ACHN (cell line): ENCODE data around the gene FLNB.
"Not testable (repeated sequence)": the region's sequence is repeated elsewhere in the genome, so short reads cannot be mapped to it uniquely, and the experiment has no call there.

Experiments used
- DNase-seq: peaks from one replicate; pipeline ENCODE4 v3.0.0-alpha.2; 2015
- in situ Hi-C: cut with HindIII; loops from 2 replicates; pipeline ENCODE4 v1.10.0; 2017; ENCODE audit warnings: low sequenced_read_pairs, low pct_ligation_motif_present, low pct_unique_long_range_greater_than_20kb

The FLNB gene

DNA sequence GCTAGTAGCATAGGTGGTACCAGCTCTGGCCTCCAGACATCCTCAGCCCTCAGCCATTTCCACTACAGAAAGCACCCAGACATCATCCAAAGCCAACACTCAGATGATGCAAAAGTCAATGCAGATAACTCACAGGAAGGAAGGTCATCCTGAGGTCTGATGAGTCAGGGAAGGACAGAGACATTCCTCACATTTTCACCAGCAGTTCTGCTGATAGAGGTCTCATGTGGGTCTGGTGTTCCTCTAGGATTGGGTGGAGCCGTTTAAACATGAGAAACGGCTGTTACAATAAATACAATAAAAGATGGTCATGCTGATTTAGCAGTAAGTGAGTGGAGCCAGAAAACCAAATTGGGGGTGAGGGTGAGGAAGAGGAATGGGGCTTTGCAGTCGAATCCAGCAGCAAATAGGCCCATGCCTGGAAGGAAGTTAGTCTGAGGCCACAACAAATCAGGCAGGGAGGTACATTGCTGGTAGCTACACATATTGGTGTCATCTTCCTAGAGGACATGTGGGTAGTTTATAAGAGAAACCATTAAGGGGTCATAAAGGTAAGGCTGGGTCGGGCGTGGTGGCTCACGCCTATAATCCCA is 33.3 kb upstream of the FLNB start:
- in situ Hi-C loops, result no loop called here

DNA sequence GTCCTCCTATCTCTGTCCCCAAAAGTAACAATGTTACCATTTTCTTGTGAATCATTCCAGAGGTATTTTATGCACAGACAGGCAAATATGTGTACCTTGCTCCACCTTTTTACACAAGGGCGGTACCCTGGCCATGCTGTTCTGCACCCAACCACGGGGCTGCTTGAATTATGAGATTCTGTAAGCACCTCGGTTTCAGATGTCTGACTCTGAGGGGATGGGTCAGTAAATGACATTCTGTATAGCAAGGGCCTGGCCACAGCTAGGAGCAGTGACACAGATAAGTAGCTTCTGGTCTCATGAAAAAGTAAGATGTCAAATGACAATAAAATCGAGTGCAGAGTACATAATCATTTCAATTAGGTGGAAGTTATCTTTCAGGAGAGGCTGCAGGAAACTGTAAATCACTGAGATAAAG is 30.4 kb upstream of the FLNB start:
- in situ Hi-C loops, result no loop called here
- DNase-seq, result peak; percentile 28

More for the DNA sequence above, 33.3 kb upstream of the FLNB start:
- DNase-seq, result peak; percentile 95

DNA sequence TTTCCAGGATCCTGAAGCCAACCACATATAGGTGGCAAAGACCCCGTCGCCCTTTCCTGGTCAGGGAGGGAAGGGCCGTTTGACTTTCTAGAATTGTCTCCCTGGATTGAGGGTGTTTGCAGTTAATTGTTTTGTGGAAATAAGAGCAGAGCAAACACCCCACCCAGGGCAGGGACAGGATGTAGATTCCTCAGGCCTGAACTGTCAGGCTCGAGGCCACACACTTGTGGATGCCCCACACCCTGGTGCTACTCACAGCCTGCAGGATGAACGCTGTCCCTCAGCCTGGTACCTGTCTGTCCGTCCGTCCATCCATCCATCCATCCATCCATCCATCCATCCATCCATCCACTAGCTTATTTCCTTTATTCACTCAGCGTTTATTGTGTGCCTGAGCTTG is 29.9 kb upstream of the FLNB start:
- in situ Hi-C loops, result no loop called here
- DNase-seq, result no peak

DNA sequence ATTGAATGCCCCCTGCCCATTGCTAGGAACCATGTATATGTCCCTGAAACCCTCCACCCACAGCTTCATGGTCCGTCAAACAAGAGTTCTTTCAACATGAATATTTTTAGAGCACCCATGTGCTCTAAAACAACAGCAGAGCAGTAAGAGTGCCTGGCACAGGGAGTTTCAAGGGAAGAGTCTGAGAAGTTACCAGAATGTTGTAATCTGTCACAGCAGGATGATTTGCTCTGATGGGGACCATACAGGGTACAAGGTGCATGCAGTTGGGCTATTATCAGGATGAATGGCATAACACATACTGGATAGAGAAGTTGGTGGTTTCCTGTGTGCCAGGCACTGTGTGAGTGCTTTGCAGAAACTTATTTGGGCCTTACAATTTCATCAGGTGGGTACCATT is 27.8 kb upstream of the FLNB start:
- in situ Hi-C loops, result no loop called here
- DNase-seq, result no peak

GRCh38 chr3:57981483-57982087 is 26.6 kb upstream of the FLNB start:
- in situ Hi-C loops, result no loop called here
- DNase-seq, result no peak

- no peak for DNase-seq
- in situ Hi-C loops, result no loop called here
These were observed 25.5 kb upstream of the FLNB start for GRCh38 chr3:57982561-57983243.

GRCh38 chr3:57983734-57984518 is 24.3 kb upstream of the FLNB start:
- peak; percentile 81 for DNase-seq
- in situ Hi-C loops, result no loop called here

DNA sequence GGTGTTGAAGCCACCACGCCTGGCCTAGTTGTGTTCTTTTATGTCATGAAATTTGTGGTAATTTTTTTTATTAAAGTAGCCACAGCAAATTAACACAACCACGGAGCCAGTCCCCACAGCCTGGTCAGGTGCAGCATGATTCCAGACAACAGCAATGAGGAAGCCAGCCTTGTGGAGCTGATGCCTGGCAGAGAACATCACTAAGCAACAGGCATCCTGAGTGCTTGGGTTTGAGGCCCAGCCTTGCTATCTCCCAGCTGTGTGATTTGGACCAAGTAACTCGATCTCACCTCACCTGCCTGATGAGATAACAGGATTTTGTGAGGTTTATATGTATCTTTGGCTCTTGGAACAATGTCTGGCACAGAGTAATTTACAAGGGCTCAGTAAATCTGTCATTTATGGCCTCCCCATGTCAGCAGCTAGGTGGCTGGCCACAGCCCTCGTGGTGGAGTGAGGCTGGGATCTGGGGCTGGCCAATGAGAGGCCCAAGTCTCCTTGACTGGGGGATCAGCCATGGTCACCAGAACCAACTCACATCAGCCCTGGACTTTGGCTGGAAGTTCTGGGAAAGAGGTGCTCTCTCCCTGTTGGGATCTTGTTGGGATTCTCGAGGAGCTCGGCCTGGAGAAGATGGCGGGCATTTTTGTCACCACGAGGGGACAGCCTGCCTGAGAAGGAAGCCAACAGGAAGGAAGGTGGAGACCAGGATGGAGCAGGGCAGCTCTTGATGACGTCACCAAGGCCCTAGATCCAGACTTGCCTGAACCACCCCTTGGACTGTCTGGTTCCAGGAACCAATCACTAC is 22.8 kb upstream of the FLNB start:
- DNase-seq, result no peak
- in situ Hi-C loops, result no loop called here

- DNase-seq, result no peak
- in situ Hi-C loops, result no loop called here
These were observed 22.3 kb upstream of the FLNB start for GRCh38 chr3:57985984-57986246.

DNA sequence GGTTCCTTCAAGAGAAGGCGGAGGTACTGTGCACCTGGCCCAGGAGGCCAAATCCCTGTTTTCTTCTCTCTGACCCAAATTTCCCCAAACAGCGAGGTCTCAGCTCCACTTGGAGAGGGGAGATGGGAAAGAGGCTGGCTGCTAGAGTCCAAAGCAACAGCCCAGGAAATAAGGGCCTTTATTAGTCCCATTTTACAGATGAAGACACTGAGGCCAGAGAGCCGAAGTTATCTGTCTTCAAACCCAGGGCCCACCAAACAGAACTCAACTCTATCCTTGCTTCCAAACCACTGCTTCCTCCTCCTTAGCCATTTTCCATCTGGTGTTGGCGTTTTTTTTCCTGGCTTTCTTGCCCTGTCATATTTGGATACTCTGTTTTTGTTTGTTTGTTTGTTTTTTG is 22.0 kb upstream of the FLNB start:
- in situ Hi-C loops, result no loop called here
- no peak for DNase-seq

DNA sequence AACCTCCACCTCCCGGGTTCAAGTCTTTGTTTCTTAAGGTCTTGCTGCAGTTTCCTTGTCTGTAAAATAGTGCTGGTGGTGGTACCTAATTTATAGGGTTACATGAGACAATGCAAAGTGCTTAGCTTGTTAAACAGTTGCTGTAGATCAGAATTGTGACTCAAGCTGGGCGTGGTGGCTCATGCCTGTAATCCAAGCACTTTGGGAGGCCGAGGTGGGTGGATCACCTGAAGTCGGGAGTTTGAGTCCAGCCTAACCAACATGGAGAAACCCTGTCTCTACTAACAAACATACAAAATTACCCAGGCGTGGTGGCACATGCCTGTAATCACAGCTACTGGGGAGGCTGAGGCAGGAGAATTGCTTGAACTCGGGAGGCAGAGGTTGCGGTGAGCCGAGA is 19.0 kb upstream of the FLNB start:
- in situ Hi-C loops, DNase-seq: not testable (repeated sequence)

GRCh38 chr3:57989646-57990045 is 18.6 kb upstream of the FLNB start:
- in situ Hi-C loops, result no loop called here
- no peak for DNase-seq

- in situ Hi-C loops, result no loop called here
- DNase-seq, result no peak
These were observed 15.6 kb upstream of the FLNB start for GRCh38 chr3:57992452-57993213.

DNA sequence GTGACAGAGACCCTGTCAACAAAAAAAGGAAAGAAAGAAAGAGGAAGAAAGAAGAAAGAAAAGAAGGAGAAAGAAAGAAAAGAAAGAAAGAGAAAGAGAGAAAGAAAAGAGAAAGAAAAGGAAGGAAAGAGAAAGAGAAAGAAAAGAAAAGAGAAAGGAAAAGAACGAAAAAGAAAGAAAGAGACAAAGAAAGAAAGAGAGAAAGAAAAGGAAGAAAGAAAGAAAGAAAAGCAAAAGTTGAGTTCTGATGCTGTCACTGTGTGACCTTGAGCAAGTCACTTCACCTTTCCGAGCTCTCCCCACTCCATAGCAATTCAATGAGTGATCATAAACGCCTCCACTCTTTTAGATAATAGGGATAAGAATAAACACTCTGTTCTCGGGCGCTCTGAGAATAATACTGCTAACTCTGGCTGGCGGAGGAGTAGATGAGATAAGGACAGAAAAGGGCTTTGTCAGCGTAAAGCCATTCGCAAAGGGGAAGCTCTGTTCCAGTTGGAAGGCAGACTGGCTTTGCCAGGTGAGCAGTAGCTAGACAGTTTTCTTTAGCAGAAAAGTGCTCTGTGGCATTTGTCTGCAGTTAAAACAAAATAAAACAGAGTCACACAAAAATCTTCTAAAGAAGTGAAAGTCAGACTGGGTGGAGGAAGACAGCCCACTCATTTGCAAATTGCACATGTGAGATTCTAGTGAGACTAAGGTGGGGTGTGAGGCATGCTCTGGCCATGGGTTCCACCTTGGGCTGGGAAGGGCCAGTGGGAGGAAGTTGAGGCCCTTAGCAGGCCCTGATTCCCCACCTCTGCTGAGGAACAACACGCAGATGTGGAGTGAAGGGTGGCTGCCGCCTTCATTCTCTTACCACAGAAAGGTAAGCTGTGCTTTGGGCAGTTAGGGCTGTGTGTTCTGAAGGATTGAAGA is 9.6 kb upstream of the FLNB start:
- DNase-seq, result no peak

DNA sequence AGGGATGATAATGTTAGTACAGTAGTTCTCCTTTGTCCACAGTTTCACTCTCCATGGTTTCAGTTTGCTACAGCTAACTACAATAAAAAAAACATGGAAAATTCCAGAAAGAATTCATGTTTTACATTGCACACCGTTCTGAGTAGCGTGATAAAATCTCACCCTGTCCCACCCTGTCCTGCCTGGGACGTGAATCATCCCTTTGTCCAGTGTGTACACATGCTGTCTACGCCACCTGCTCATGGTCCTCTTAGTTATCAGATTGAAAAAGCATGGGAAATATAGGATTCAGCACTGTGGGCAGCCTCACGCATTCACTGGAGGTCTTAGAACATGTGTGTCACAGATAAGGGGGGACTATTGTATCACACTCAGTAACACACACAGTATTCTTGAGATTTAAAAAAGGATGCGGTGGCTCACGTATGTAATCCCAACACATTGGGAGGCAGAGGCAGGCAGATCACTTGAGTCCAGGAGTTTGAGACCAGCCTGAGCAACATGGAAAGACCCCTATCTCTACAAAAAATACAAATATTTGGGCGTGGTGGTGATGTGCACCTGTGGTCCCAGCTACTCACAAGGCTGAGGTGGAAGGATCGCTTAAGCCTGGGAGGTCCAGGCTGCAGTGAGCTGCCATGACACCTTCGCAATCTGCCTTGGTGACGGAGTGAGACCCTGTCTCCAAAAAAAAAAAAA is 8.7 kb upstream of the FLNB start:
- no peak for DNase-seq
- in situ Hi-C loops, result no loop called here

More for the DNA sequence above, 9.6 kb upstream of the FLNB start:
- in situ Hi-C loops, result no loop called here

DNA sequence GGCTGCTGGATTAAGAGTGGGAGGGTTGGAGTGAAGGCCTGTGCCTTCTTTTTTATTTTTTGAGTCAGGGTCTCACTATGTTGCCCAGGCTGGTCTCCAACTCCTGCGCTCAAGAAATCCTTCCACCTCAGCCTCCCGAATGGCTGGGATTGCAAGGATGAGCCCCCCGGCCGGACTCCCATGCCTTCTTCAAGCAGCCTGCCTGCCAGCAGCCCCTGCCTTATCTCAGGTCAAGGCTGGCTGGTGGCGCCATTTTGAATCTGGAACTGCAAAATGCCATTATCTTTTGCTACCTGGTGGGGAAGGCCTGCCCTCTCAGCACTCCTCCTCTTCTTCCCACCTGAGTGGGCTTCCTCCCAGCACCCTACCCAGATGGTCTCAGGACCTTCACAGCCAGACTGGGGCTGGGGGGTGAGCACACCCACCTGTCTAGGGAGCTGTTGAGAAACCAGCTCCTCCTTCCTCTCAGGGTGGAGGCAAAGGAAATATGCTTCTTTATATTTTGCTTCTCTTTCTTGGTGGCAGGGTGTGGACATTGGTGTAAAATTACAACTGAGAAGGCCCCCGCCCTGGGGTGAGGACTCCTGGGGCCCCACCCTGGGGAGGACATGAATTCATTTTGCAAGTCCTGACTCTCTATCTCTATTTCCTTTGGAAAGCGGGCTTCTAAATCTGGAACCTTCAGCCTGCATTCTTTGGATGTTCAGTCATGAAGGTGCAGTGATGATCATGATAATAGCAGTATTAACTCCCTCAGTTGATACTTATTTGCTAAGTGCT is 7.7 kb upstream of the FLNB start:
- DNase-seq, result no peak
- in situ Hi-C loops, result no loop called here
